ACHN (cell line): Measurements from ENCODE around the gene ACTR1B.

Experiments
- DNase-seq: peaks from one replicate; pipeline ENCODE4 v3.0.0-alpha.2; 2015
- in situ Hi-C: cut with HindIII; loops from 2 replicates; pipeline ENCODE4 v1.10.0; 2017; ENCODE audit warnings: low sequenced_read_pairs, low pct_ligation_motif_present, low pct_unique_long_range_greater_than_20kb

Gene ACTR1B

GRCh38 chr2:97661927-97662326, 1.9 kb downstream of the ACTR1B start:
- in situ Hi-C loops, result no loop called here
- DNase-seq, result no peak

GRCh38 chr2:97660775-97661389, 3.0 kb downstream of the ACTR1B start:
- DNase-seq, result no peak
- in situ Hi-C loops, result no loop called here

- DNase-seq, result no peak
- in situ Hi-C loops, result no loop called here
These were observed 3.6 kb downstream of the ACTR1B start for GRCh38 chr2:97660044-97660774.

GRCh38 chr2:97659256-97660043, 4.4 kb downstream of the ACTR1B start:
- in situ Hi-C loops, result no loop called here
- DNase-seq, result no peak

- in situ Hi-C loops, result no loop called here
- no peak for DNase-seq
These were observed 5.1 kb downstream of the ACTR1B start for GRCh38 chr2:97658691-97659157.

- in situ Hi-C loops, result no loop called here
- DNase-seq, result no peak
These were observed 5.7 kb downstream of the ACTR1B start for GRCh38 chr2:97657986-97658690.

GRCh38 chr2:97656905-97657587, 6.8 kb downstream of the ACTR1B start:
- in situ Hi-C loops, result no loop called here
- DNase-seq, result no peak

GRCh38 chr2:97656129-97656755, 7.6 kb downstream of the ACTR1B start:
- DNase-seq, result no peak
- in situ Hi-C loops, result no loop called here

GRCh38 chr2:97654791-97655190, 9.1 kb downstream of the ACTR1B start:
- in situ Hi-C loops, result no loop called here
- DNase-seq, result no peak

GRCh38 chr2:97654309-97654708, 9.5 kb downstream of the ACTR1B start:
- no peak for DNase-seq

GRCh38 chr2:97653874-97654273, 10.0 kb downstream of the ACTR1B start:
- in situ Hi-C loops, result no loop called here
- DNase-seq, result no peak

More at GRCh38 chr2:97654309-97654708, 9.5 kb downstream of the ACTR1B start:
- in situ Hi-C loops, result no loop called here

GRCh38 chr2:97653473-97653872, 10.4 kb downstream of the ACTR1B start:
- in situ Hi-C loops, result no loop called here
- DNase-seq, result no peak

GRCh38 chr2:97651114-97651513, 12.7 kb downstream of the ACTR1B start:
- DNase-seq, result no peak
- in situ Hi-C loops, result no loop called here

- in situ Hi-C loops, result no loop called here
- DNase-seq, result no peak
These were observed 16.9 kb downstream of the ACTR1B start for GRCh38 chr2:97646977-97647376.

GRCh38 chr2:97645695-97646629, 17.9 kb downstream of the ACTR1B start, which contains the start of gene COX5B:
COX5B (plus strand) TSS chr2:97646062; CDS start chr2:97646087, 25 bp downstream.
- DNase-seq, result peak; percentile 99

GRCh38 chr2:97645112-97645694, 18.6 kb downstream of the ACTR1B start:
- DNase-seq, result peak; percentile 17
- in situ Hi-C loops, result no loop called here

More at GRCh38 chr2:97645695-97646629, 17.9 kb downstream of the ACTR1B start, which contains the start of gene COX5B:
- in situ Hi-C loops, result no loop called here
